MCF 10A (cell line): ENCODE measurements around the gene AKNA. TPM values are rescaled to one million over a fixed set of nuclear protein-coding genes. Genes with fewer than 3 reads are reported as not detected.

Experiments
- BruUV-seq: library from RNA; stranded (reverse); fragments of 400-500 nt; replicated peaks from 2 replicates; lab custom pipeline; 2021; lab: Mats Ljungman, UMichigan
- CTCF ChIA-PET: fragments of 300-600 bp; sonication (Branson Sonifier 250); formaldehyde crosslinking; extraction: SDS; loops from one replicate; lab custom pipeline; 2021; ENCODE audit warnings: antibody characterized with exemption, inconsistent platforms; lab: Yijun Ruan, JAX
- POLR2A ChIA-PET: fragments of 300-600, 350-650 bp; sonication (Branson Sonifier 250); formaldehyde crosslinking; extraction: SDS; loops from one replicate; lab custom pipeline; 2020; ENCODE audit warnings: antibody characterized with exemption, inconsistent platforms; lab: Yijun Ruan, JAX
- DNase-seq: peaks from one replicate; pipeline ENCODE4 v3.0.0-alpha.2; 2018; ENCODE audit not compliant: unreplicated experiment
- H3K27ac Mint-ChIP-seq: one replicate; pipeline ENCODE4 v1.8.0; 2022; ENCODE audit warnings: mild to moderate bottlenecking, low read depth, mixed read lengths; ENCODE audit not compliant: unreplicated experiment
- H3K27me3 Mint-ChIP-seq: one replicate; pipeline ENCODE4 v1.8.0; 2022; ENCODE audit warnings: mixed read lengths; ENCODE audit not compliant: insufficient read depth, unreplicated experiment
- H3K36me3 Mint-ChIP-seq: one replicate; pipeline ENCODE4 v1.8.0; 2022; ENCODE audit warnings: mild to moderate bottlenecking, moderate library complexity, mixed read lengths; ENCODE audit not compliant: insufficient read depth, unreplicated experiment
- H3K4me1 Mint-ChIP-seq: one replicate; pipeline ENCODE4 v1.8.0; 2022; ENCODE audit warnings: mixed read lengths; ENCODE audit not compliant: insufficient read depth, unreplicated experiment
- H3K4me3 Mint-ChIP-seq: one replicate; pipeline ENCODE4 v1.8.0; 2022; ENCODE audit warnings: mild to moderate bottlenecking, moderate library complexity, mixed read lengths; ENCODE audit not compliant: unreplicated experiment
- H3K9me3 Mint-ChIP-seq: one replicate; pipeline ENCODE4 v1.8.0; 2022; ENCODE audit warnings: mixed read lengths; ENCODE audit not compliant: unreplicated experiment
- CTCF ChIP-seq: fragments of 200-600 bp; IDR thresholded peaks from one replicate; pipeline ENCODE4 v1.8.0; 2022; ENCODE audit warnings: antibody characterized with exemption, mild to moderate bottlenecking; ENCODE audit not compliant: unreplicated experiment
- intact Hi-C: fragments of 100-400 bp; cut with micrococcal nuclease; formaldehyde crosslinking; loops from 2 replicates; pipeline ENCODE4 v1.14.1; 2022
- total RNA-seq: library from RNA; stranded (reverse); gene quantifications from 2 replicates; pipeline ENCODE4 v1.2.3, GENCODE V29; 2022

AKNA gene
- total RNA-seq, 1 experiment from 2014 or later, result 10.9 TPM

GRCh38 chr9:114345493-114346065 lies 42.2 kb downstream of the AKNA start:
- ChIA-PET POLR2A (no interaction called here), CTCF (interaction anchor here (0.6 to 1.7 kb wide), 2 partner anchors 60 to 1070 kb away, joined by 4 to 7 read pairs; partner anchors contain the start of genes CDC26 and PRPF4)
- BruUV-seq, result no TSS peak
- Mint-ChIP-seq H3K27ac (no peak overlapping the region), H3K4me1 (peaks cover 13% of the 10 kb centered on the region), H3K9me3 (no peaks in the 10 kb centered on the region), H3K4me3 (no peak overlapping the region), H3K36me3 (peaks cover 24% of the 10 kb centered on the region), H3K27me3 (no peaks in the 10 kb centered on the region)
- TF ChIP-seq CTCF, result no peak
- intact Hi-C loops, result no loop called here
- no peak for DNase-seq

GRCh38 chr9:114344692-114345091 lies 43.1 kb downstream of the AKNA start:
- Mint-ChIP-seq H3K27me3 (no peaks in the 10 kb centered on the region), H3K36me3 (peaks cover 20% of the 10 kb centered on the region), H3K4me3 (no peak overlapping the region), H3K27ac (no peak overlapping the region), H3K9me3 (no peaks in the 10 kb centered on the region), H3K4me1 (peaks cover 10% of the 10 kb centered on the region)
- TF ChIP-seq CTCF, result no peak
- DNase-seq, result no peak
- intact Hi-C loops, result no loop called here
- ChIA-PET CTCF (interaction anchor here (0.7 to 1.3 kb wide), 3 partner anchors 51 to 237 kb away, joined by 3 to 5 read pairs (median 4); no protein-coding TSS in a partner anchor), POLR2A (interaction anchor here (0.6 to 0.7 kb wide), 2 partner anchors 23 to 94 kb away, joined by 3 read pairs; no protein-coding TSS in a partner anchor)
- no TSS peak for BruUV-seq

- Mint-ChIP-seq H3K27me3 (no peaks in the 10 kb centered on the region), H3K9me3 (no peaks in the 10 kb centered on the region), H3K4me3 (no peak overlapping the region), H3K4me1 (peaks cover 5% of the 10 kb centered on the region), H3K27ac (peak overlapping the region; percentile 25), H3K36me3 (peaks cover 20% of the 10 kb centered on the region)
- no TSS peak for BruUV-seq
- intact Hi-C loops, result no loop called here
- POLR2A ChIA-PET, result interaction anchor here (0.7 kb wide), 1 partner anchor 23 kb away, joined by 3 read pairs; no protein-coding TSS in a partner anchor
- no peak for DNase-seq
- TF ChIP-seq CTCF, result no peak
- CTCF ChIA-PET, result interaction anchor here (0.5 to 1.3 kb wide), 5 partner anchors 52 to 333 kb away, joined by 3 to 5 read pairs (median 3); no protein-coding TSS in a partner anchor
Observed at GRCh38 chr9:114344188-114344566, 43.6 kb downstream of the AKNA start.

GRCh38 chr9:114343471-114344187 lies 44.2 kb downstream of the AKNA start:
- CTCF ChIA-PET, result interaction anchor here (0.5 to 1.3 kb wide), 5 partner anchors 52 to 334 kb away, joined by 3 to 5 read pairs (median 3); no protein-coding TSS in a partner anchor

More at GRCh38 chr9:114343471-114344187, 44.2 kb downstream of the AKNA start:
- no peaks in the 10 kb centered on the region for H3K4me1 Mint-ChIP-seq
- no peaks in the 10 kb centered on the region for H3K9me3 Mint-ChIP-seq
- no TSS peak for BruUV-seq
- DNase-seq, result no peak
- POLR2A ChIA-PET, result no interaction called here
- intact Hi-C loops, result no loop called here
- TF ChIP-seq CTCF, result no peak
- H3K27me3 Mint-ChIP-seq, result no peaks in the 10 kb centered on the region
- H3K4me3 Mint-ChIP-seq, result no peak overlapping the region
- peaks cover 16% of the 10 kb centered on the region for H3K36me3 Mint-ChIP-seq
- H3K27ac Mint-ChIP-seq, result peak overlapping the region; percentile 25
